ENCODE data around the gene DGKA.
"Not testable (repeated sequence)": the region's sequence is repeated elsewhere in the genome, so short reads cannot be mapped to it uniquely, and the experiment has no call there.

Gene DGKA

GRCh38 chr12:55999522-55999921 is 68.6 kb downstream of the DGKA start:
- DNase-seq (ENCODE audit: low read depth): not testable (repeated sequence)

GRCh38 chr12:55999999-56000540 is 69.1 kb downstream of the DGKA start:
- DNase-seq (ENCODE audit: low read depth): not testable (repeated sequence)

- no peak for DNase-seq (ENCODE audit: low read depth)
Observed at GRCh38 chr12:56001487-56002100, 70.6 kb downstream of the DGKA start.

GRCh38 chr12:56003376-56003775 is 72.4 kb downstream of the DGKA start:
- DNase-seq (ENCODE audit: low read depth): not testable (repeated sequence)
